HepG2 (cell line): ENCODE measurements around the gene MYH9.

Experiments
- E2F5 ChIP-seq: sonication (generic); formaldehyde crosslinking; conservative IDR thresholded peaks from 2 replicates; pipeline ENCODE4 v1.4.0; 2020; ENCODE audit warnings: missing genetic modification reagents
- ZNF768 ChIP-seq: sonication (generic); formaldehyde crosslinking; IDR thresholded peaks from 2 replicates; pipeline ENCODE4 v1.4.0; 2020; ENCODE audit warnings: missing genetic modification reagents

GRCh38 chr22:36279219-36279666 is 108.5 kb downstream of the MYH9 start:
- TF ChIP-seq ZNF768 (CRISPR knock-in tag) (no peak), E2F5 (CRISPR knock-in tag) (no peak)
